Transverse colon (tissue), 3 donors: ENCODE measurements around the gene NKRF.

Experiments
- POLR2A ChIP-seq: fragments of 450-650 bp; IDR thresholded peaks from one replicate; pipeline ENCODE4 v1.6.1; 2016; ENCODE audit warnings: antibody characterized with exemption, mild to moderate bottlenecking, moderate library complexity
- POLR2AphosphoS5 ChIP-seq, 3 donors: sonication (generic); formaldehyde crosslinking; IDR thresholded peaks; one replicate each; pipeline ENCODE4 v1.6.1; 2016; ENCODE audit warnings: antibody characterized with exemption in 3 of 3

- no peak for TF ChIP-seq POLR2AphosphoS5 (IDR thresholded peaks at IDR 0.05)
- TF ChIP-seq POLR2A: no peak
These were observed 19.6 kb upstream of the NKRF start for GRCh38 chrX:119625843-119626242.
